HepG2 (cell line): ENCODE measurements around the gene CGGBP1. TPM values are rescaled to one million over a fixed set of nuclear protein-coding genes. Genes with fewer than 3 reads are reported as not detected.
A peak's percentile ranks its signal among the peaks of the same experiment; 100 is the strongest.

ENCODE experiments used
- BCLAF1 ChIP-seq: fragments of 450-650 bp; IDR thresholded peaks from 2 replicates; pipeline ENCODE4 v1.6.1; 2017; ENCODE audit warnings: mild to moderate bottlenecking
- CHCHD3 ChIP-seq: sonication (generic); formaldehyde crosslinking; IDR thresholded peaks from 2 replicates; pipeline ENCODE4 v1.8.0; 2022; ENCODE audit warnings: mild to moderate bottlenecking, missing genetic modification reagents, moderate library complexity
- FOXO1 ChIP-seq: sonication (generic); formaldehyde crosslinking; IDR thresholded peaks from 2 replicates; pipeline ENCODE4 v1.4.0; 2020; ENCODE audit warnings: missing genetic modification reagents
- HBP1 ChIP-seq: IDR thresholded peaks from 2 replicates; pipeline ENCODE4 v1.6.1; 2016; ENCODE audit warnings: low read depth, control low read depth
- HDAC6 ChIP-seq: fragments of 200-600 bp; sonication (generic); IDR thresholded peaks from 2 replicates; pipeline ENCODE4 v1.7.0; 2017; ENCODE audit warnings: mild to moderate bottlenecking, antibody characterized with exemption, low read length, low read depth
- HOXA9 ChIP-seq: sonication (generic); formaldehyde crosslinking; IDR thresholded peaks from 2 replicates; pipeline ENCODE4 v1.8.1; 2022; ENCODE audit warnings: missing genetic modification reagents, mild to moderate bottlenecking, moderate library complexity, borderline replicate concordance
- KAT8 ChIP-seq: IDR thresholded peaks from 2 replicates; pipeline ENCODE4 v1.6.1; 2016; ENCODE audit warnings: missing genetic modification reagents, missing compliant biosample characterization
- KLF12 ChIP-seq: sonication (generic); formaldehyde crosslinking; IDR thresholded peaks from 2 replicates; pipeline ENCODE4 v1.4.0; 2020; ENCODE audit warnings: missing genetic modification reagents, borderline replicate concordance
- MBD4 ChIP-seq: IDR thresholded peaks from 2 replicates; pipeline ENCODE4 v1.6.1; 2012; ENCODE audit warnings: low read length, inconsistent platforms, borderline replicate concordance
- PRDM10 ChIP-seq: sonication (generic); formaldehyde crosslinking; IDR thresholded peaks from 2 replicates; pipeline ENCODE4 v1.4.0; 2020; ENCODE audit warnings: low read depth, missing genetic modification reagents
- RFX1 ChIP-seq: fragments of 450-650 bp; IDR thresholded peaks from 2 replicates; pipeline ENCODE4 v1.6.1; 2017
- SNAPC2 ChIP-seq: sonication (generic); formaldehyde crosslinking; IDR thresholded peaks from 2 replicates; pipeline ENCODE4 v1.8.1; 2022; ENCODE audit warnings: mild to moderate bottlenecking, missing genetic modification reagents
- ZFX ChIP-seq: sonication (generic); formaldehyde crosslinking; IDR thresholded peaks from 2 replicates; pipeline ENCODE4 v1.4.0; 2020; ENCODE audit warnings: mild to moderate bottlenecking, low read depth, missing genetic modification reagents, moderate library complexity
- ZNF275 ChIP-seq: sonication (generic); formaldehyde crosslinking; IDR thresholded peaks from 2 replicates; pipeline ENCODE4 v1.8.0; 2022; ENCODE audit warnings: missing genetic modification reagents, mild to moderate bottlenecking, inconsistent platforms, borderline replicate concordance
- ZNF569 ChIP-seq: sonication (generic); formaldehyde crosslinking; IDR thresholded peaks from 2 replicates; pipeline ENCODE4 v1.5.0; 2020; ENCODE audit warnings: mild to moderate bottlenecking, missing genetic modification reagents, moderate library complexity, borderline replicate concordance
- ZNF790 ChIP-seq: sonication (generic); formaldehyde crosslinking; IDR thresholded peaks from 2 replicates; pipeline ENCODE4 v1.8.0; 2022; ENCODE audit warnings: missing genetic modification reagents, mild to moderate bottlenecking, borderline replicate concordance
- ZNF816 ChIP-seq: sonication (generic); formaldehyde crosslinking; IDR thresholded peaks from 2 replicates; pipeline ENCODE4 v1.8.0; 2022; ENCODE audit warnings: missing genetic modification reagents, mild to moderate bottlenecking, borderline replicate concordance
- ZNF839 ChIP-seq: sonication (generic); formaldehyde crosslinking; IDR thresholded peaks from 2 replicates; pipeline ENCODE4 v1.4.0; 2020; ENCODE audit warnings: missing genetic modification reagents, mild to moderate bottlenecking, borderline replicate concordance
- polyA plus RNA-seq, 8 experiments: library from polyadenylated mRNA; depleted of rRNA in 3 of 8; stranded (reverse) in 7 of 8; unstranded in 1 of 8; fragments of >200 nt; fragmentation: Illumina TruSeq in 4 of 8; extraction: Trizol in 4 of 8; gene quantifications; 2 replicates each; pipeline versions ENCODE4 v1.2.1 to v1.2.3, GENCODE V29; 2011 to 2016; ENCODE audit warnings: low read depth in 4 of 8, missing spikeins in 1 of 8, mixed read lengths in 1 of 8; ENCODE audit not compliant: insufficient read depth in 1 of 8
- total RNA-seq, 5 experiments: library from RNA; depleted of rRNA; stranded (reverse); fragments of >200 nt; fragmentation: Illumina TruSeq; extraction: Trizol; gene quantifications; 2 replicates each; pipeline ENCODE4 v1.2.3, GENCODE V29; 2016; ENCODE audit warnings: low read depth in 1 of 5

The CGGBP1 gene
- total and polyA plus RNA-seq, 2 of the 13 experiments (the other 11 are each of a cell fraction or from before 2014, with no cell fraction given), result 38.9 to 47.0 TPM

DNA sequence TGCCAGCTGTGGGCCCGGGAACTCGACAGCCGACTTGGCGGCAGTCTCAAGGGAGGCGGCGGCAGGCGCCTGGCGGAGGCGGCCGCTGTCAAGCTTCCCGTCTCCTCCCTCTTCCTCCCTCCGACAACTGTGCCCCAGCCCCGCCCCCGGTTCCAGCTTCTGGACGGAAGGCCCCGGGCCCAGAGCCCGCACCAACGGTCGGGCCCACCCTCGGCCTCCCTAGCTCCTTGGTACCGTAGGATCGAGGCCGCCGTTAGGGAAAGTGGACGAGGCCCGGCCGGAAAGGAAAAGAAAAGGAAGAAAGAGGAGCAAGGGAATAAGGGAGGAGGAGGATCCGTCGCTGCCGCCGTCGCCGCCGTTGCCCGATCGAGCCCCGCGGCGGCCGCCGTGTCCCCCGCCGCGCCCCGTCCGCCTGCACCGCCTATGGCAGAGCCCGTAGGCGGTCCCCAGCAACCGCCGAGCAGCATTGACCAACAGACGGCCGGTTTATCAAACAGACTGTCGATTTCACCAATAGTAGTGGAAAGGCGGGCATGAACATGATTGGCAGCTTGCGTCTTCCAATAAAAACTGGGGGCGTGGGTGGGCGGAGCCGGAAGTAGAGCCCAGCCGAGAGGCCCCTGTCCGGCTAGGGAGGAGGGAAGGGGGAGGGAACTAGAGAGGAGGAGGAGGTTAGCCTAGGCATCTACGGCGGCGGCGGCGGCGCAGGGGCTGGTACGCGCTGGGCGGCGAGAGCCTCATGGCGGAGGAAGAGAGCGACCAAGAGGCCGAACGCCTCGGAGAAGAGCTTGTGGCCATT is at the start of gene CGGBP1, which contains the start of gene ZNF654 (continued):
- TF ChIP-seq BCLAF1 (no peak), ZNF790 (no peak), HBP1 (CRISPR knock-in tag) (no peak), RFX1 (peak; percentile 30; the same call in 1 of the 2 replicates), ZNF839 (CRISPR knock-in tag) (no peak), ZNF816 (CRISPR knock-in tag) (peak; percentile 72; the same call in 1 of the 2 replicates), MBD4 (no peak), CHCHD3 (CRISPR knock-in tag) (0 out of 2 replicates have a peak, but pooled peaks have one; percentile 70), ZNF275 (CRISPR knock-in tag) (peak; percentile 18; the same call in 1 of the 2 replicates), ZFX (CRISPR knock-in tag) (peak; percentile 98), HOXA9 (CRISPR knock-in tag) (no peak), KLF12 (peak; percentile 88; the same call in 1 of the 2 replicates), KAT8 (peak; percentile 89), ZNF569 (CRISPR knock-in tag) (no peak), SNAPC2 (CRISPR knock-in tag) (no peak), HDAC6 (no peak), FOXO1 (no peak), PRDM10 (CRISPR knock-in tag) (no peak)
